Measurements from ENCODE around the gene PELI1. TPM values are rescaled to one million over a fixed set of nuclear protein-coding genes. Genes with fewer than 3 reads are reported as not detected.

PELI1 gene
- total and polyA plus RNA-seq, 2 donors (not counting 3 experiments of a cell fraction or from before 2014, with no cell fraction given) = 14.2 to 30.9 TPM

GRCh38 chr2:64128406-64128805, 15.8 kb downstream of the PELI1 start:
- no peak for TF ChIP-seq FOS (IDR thresholded peaks at IDR 0.05; ENCODE audit: borderline replicate concordance, insufficient read depth, low read length)
- TF ChIP-seq GATA2 (IDR thresholded peaks at IDR 0.05; ENCODE audit: insufficient read depth, insufficient read length, low read depth, low read length) = no peak
- no peak for TF ChIP-seq MYC (IDR thresholded peaks at IDR 0.05; ENCODE audit: low read depth, low read length)
- Histone ChIP-seq H3K4me2 (ENCODE audit: insufficient read depth, low read length) (no peak overlapping the region), H3K9me1 (replicated peaks; ENCODE audit: control insufficient read depth, extremely low read depth, insufficient read depth, low read length) (no peaks in the 10 kb centered on the region), H3K4me3 (replicated peaks in 1 of 3; ENCODE audit: insufficient read depth in 1 of 3, low read depth in 1 of 3, low read length in 3 of 3) (no peak overlapping the region), H3K27me3 (ENCODE audit: control insufficient read depth in 2 of 2, insufficient read depth in 2 of 2, low read length in 2 of 2) (no peaks in the 10 kb centered on the region), H3K9me3 (replicated peaks; ENCODE audit: control insufficient read depth, insufficient read depth, low read length) (no peaks in the 10 kb centered on the region), H3K4me1 (ENCODE audit: control insufficient read depth, extremely low read depth, insufficient read depth, low read length) (no peaks in the 10 kb centered on the region), H4K20me1 (replicated peaks; ENCODE audit: control insufficient read depth, extremely low read depth, insufficient read depth, low read length) (peaks cover 11% of the 10 kb centered on the region), H3K79me2 (ENCODE audit: control insufficient read depth, insufficient read depth, low read length) (peaks cover 99% of the 10 kb centered on the region), H3K9ac (replicated peaks; ENCODE audit: extremely low read depth, insufficient read depth, low read length) (no peak overlapping the region), H3K27ac (ENCODE audit: insufficient read depth, low read depth, low read length) (no peak overlapping the region), H3K36me3 (ENCODE audit: control insufficient read depth in 2 of 2, extremely low read depth in 1 of 2, insufficient read depth in 2 of 2, low read length in 2 of 2) (no peaks in the 10 kb centered on the region), H2AFZ (ENCODE audit: low read depth, low read length) (no peak overlapping the region)
- POLR2A ChIA-PET = no interaction called here
- DNase-seq (ENCODE audit: low read depth, low spot score) = no peak
- no TSS peak for BruUV-seq (replicated peaks)
- CTCF ChIA-PET = interaction anchor here (0.5 kb wide), 1 partner anchor 34 kb away, joined by 3 read pairs; no protein-coding TSS in a partner anchor
- dilution Hi-C loops (cut with MboI; ENCODE audit: extremely low pct_ligation_motif_present, low sequenced_read_pairs) = no loop called here
- intact Hi-C loops (cut with micrococcal nuclease) = loop anchor here (5.0 kb wide), 1 partner anchor 246 kb away; no protein-coding TSS in a partner anchor
- FAIRE-seq = no peak

- no peaks in the 10 kb centered on the region for H3K9me3 ChIP-seq (replicated peaks; ENCODE audit: control insufficient read depth, insufficient read depth, low read length)
- no TSS peak for BruUV-seq (replicated peaks)
- peaks cover 98% of the 10 kb centered on the region for H3K79me2 ChIP-seq (ENCODE audit: control insufficient read depth, insufficient read depth, low read length)
- no peaks in the 10 kb centered on the region for H3K36me3 ChIP-seq (ENCODE audit: control insufficient read depth in 2 of 2, extremely low read depth in 1 of 2, insufficient read depth in 2 of 2, low read length in 2 of 2)
- ChIA-PET CTCF (interaction anchor here (1.6 kb wide), 1 partner anchor 12 kb away, joined by 3 read pairs; no protein-coding TSS in a partner anchor), POLR2A (no interaction called here)
- no peaks in the 10 kb centered on the region for H3K4me1 ChIP-seq (ENCODE audit: control insufficient read depth, extremely low read depth, insufficient read depth, low read length)
- dilution Hi-C loops (cut with MboI; ENCODE audit: extremely low pct_ligation_motif_present, low sequenced_read_pairs) (no loop called here), intact Hi-C loops (cut with micrococcal nuclease) (loop anchor here (5.0 kb wide), 1 partner anchor 245 kb away; no protein-coding TSS in a partner anchor)
- TF ChIP-seq GATA2 (IDR thresholded peaks at IDR 0.05; ENCODE audit: insufficient read depth, insufficient read length, low read depth, low read length) (no peak), MYC (IDR thresholded peaks at IDR 0.05; ENCODE audit: low read depth, low read length) (no peak), FOS (IDR thresholded peaks at IDR 0.05; ENCODE audit: borderline replicate concordance, insufficient read depth, low read length) (no peak), POLR2A (IDR thresholded peaks at IDR 0.05; ENCODE audit: low read depth, low read length) (no peak), CTCF (IDR thresholded peaks at IDR 0.05; ENCODE audit: extremely low read depth in 1 of 2, insufficient read depth in 1 of 2, low read depth in 1 of 2, low read length in 2 of 2) (no peak), POLR2AphosphoS5 (IDR thresholded peaks at IDR 0.05; ENCODE audit: insufficient read depth, low read depth, low read length) (no peak), MAX (IDR thresholded peaks at IDR 0.05; ENCODE audit: insufficient read depth, insufficient read length) (no peak), JUN (IDR thresholded peaks at IDR 0.05; ENCODE audit: borderline replicate concordance, insufficient read depth, insufficient read length, low read depth) (no peak), EZH2 (IDR thresholded peaks at IDR 0.05; ENCODE audit: borderline replicate concordance, low read depth, low read length, severe bottlenecking) (no peak)
- no peaks in the 10 kb centered on the region for H3K27me3 ChIP-seq (ENCODE audit: control insufficient read depth in 2 of 2, insufficient read depth in 2 of 2, low read length in 2 of 2)
- DNase-seq (ENCODE audit: low read depth, low spot score) (no peak), FAIRE-seq (no peak)
- no peak overlapping the region for H3K27ac ChIP-seq (ENCODE audit: insufficient read depth, low read depth, low read length)
- no peak overlapping the region for H3K9ac ChIP-seq (replicated peaks; ENCODE audit: extremely low read depth, insufficient read depth, low read length)
- H3K9me1 ChIP-seq (replicated peaks; ENCODE audit: control insufficient read depth, extremely low read depth, insufficient read depth, low read length) = no peaks in the 10 kb centered on the region
- no peak overlapping the region for H3K4me3 ChIP-seq (replicated peaks in 1 of 3; ENCODE audit: insufficient read depth in 1 of 3, low read depth in 1 of 3, low read length in 3 of 3)
- no peak overlapping the region for H2AFZ ChIP-seq (ENCODE audit: low read depth, low read length)
- H3K4me2 ChIP-seq (ENCODE audit: insufficient read depth, low read length) = no peak overlapping the region
- peaks cover 12% of the 10 kb centered on the region for H4K20me1 ChIP-seq (replicated peaks; ENCODE audit: control insufficient read depth, extremely low read depth, insufficient read depth, low read length)
These were observed 17.1 kb downstream of the PELI1 start for GRCh38 chr2:64127119-64127518.
